ENCODE measurements around the gene TMEM45A.

Gene TMEM45A

DNA sequence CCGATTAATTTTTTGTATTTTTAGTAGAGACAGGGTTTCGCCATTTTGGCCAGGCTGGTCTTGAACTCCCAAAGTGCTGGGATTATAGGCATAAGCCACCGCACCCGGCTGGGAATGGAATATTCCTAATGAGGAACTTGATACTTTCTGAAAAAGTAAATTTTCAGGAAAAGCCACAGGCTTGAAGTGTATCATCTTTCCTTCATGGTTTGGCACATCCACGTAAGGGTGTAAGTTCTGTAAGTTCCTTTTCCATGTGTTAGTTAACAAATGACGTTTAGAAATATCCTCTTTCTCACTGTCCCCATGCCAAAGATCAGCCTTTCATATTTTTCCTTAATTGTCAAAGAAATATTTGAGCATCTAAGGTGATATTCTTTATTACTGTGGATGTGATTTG is 24.9 kb downstream of the TMEM45A start:
- no peaks in the 10 kb centered on the region for H3K36me3 Mint-ChIP-seq
- H3K4me3 Mint-ChIP-seq = no peak overlapping the region
- no peaks in the 10 kb centered on the region for H3K9me3 Mint-ChIP-seq

DNA sequence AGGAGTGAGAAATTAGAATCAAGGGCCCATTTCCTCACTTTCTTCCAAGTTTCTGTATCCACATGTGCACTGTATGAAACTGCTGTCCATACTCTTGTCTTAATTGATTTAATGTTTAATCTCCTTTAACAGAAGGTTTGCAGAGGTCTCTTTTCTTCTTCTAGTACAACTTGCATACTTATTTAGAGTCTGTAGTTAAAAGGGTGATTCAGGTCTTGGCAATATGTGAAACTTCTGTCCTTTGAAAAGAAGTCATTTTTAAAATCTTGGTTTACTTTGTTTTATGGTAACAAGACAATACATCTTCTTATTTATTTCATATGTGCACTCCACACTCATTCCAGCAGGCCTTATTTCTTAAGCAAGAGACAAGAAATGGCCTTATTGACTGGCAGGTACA is 25.8 kb downstream of the TMEM45A start:
- H3K36me3 Mint-ChIP-seq = no peaks in the 10 kb centered on the region
- no peaks in the 10 kb centered on the region for H3K4me1 Mint-ChIP-seq
- H3K27me3 Mint-ChIP-seq = no peaks in the 10 kb centered on the region
- H3K9me3 Mint-ChIP-seq = no peaks in the 10 kb centered on the region
- H3K27ac Mint-ChIP-seq = no peak overlapping the region
- H3K4me3 Mint-ChIP-seq = no peak overlapping the region

More for the DNA sequence above, 24.9 kb downstream of the TMEM45A start:
- Mint-ChIP-seq H3K27ac (no peak overlapping the region), H3K27me3 (no peaks in the 10 kb centered on the region), H3K4me1 (no peaks in the 10 kb centered on the region)

DNA sequence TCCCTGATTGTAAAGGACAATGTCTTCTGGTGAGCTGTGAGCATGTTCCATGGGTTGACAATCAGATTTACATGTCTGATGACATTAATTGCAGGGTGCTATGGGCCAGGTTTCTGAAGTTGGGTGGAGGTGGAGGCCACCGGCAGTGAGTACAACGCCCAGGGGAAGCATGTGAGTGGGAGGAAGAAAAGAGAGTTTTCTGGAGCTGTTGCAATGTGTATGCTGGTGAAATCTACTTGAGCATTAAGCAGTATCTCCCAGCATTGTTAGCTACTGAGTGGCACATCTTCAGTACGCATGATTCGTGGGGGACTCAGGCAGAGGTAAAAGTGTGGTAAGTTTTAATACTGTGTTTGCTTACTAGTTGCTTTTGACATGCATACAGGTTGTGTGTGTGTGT is 26.6 kb downstream of the TMEM45A start:
- H3K27me3 Mint-ChIP-seq = no peaks in the 10 kb centered on the region
- no peaks in the 10 kb centered on the region for H3K9me3 Mint-ChIP-seq
- no peak overlapping the region for H3K27ac Mint-ChIP-seq
- H3K4me1 Mint-ChIP-seq = no peaks in the 10 kb centered on the region
- H3K36me3 Mint-ChIP-seq = no peaks in the 10 kb centered on the region
- H3K4me3 Mint-ChIP-seq = no peak overlapping the region

DNA sequence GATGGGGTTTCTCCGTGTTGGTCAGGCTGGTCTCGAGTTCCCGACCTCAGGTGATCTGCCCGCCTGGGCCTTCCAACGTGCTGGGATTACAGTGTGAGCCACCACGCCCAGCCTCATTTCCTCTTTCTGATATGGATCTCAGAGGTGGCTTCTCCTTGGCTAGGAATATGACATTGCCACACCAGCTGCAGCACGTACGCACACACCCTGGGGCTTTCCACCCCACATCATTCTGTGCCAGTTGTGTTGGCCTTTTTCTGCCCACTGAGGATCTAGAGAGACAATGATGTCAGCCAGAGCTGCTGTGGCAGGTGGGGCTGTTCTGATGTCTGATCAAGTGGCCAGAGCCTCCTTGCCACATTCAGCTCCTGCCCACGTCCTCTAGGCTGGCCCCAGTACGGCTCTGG is 29.0 kb downstream of the TMEM45A start:
- H3K9me3 Mint-ChIP-seq = no peaks in the 10 kb centered on the region
- peaks cover 2% of the 10 kb centered on the region for H3K27me3 Mint-ChIP-seq
- H3K36me3 Mint-ChIP-seq = no peaks in the 10 kb centered on the region
- no peaks in the 10 kb centered on the region for H3K4me1 Mint-ChIP-seq
- no peak overlapping the region for H3K27ac Mint-ChIP-seq
- no peak overlapping the region for H3K4me3 Mint-ChIP-seq

DNA sequence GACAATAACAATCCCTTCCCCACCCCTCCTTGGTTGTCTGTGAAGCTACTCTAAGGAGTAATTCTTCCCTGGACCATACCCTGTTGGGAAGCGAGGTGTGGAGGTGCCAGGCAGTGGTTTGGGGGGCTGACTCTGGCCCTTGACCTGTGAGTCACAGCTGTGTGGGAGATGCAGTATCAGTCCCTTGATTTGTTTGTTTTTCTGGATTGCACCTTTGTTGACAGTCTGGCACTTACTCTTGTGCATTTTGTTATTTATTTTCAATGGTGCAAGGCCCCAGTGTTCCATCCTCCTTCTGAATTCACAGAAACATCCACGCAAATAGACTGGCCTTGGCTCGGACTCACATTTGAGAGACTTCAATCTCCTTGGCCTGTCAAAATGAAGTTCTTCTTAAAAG is 29.7 kb downstream of the TMEM45A start:
- Mint-ChIP-seq H3K36me3 (no peaks in the 10 kb centered on the region), H3K4me3 (no peak overlapping the region), H3K4me1 (no peaks in the 10 kb centered on the region), H3K27ac (no peak overlapping the region), H3K9me3 (no peaks in the 10 kb centered on the region), H3K27me3 (peaks cover 2% of the 10 kb centered on the region)

DNA sequence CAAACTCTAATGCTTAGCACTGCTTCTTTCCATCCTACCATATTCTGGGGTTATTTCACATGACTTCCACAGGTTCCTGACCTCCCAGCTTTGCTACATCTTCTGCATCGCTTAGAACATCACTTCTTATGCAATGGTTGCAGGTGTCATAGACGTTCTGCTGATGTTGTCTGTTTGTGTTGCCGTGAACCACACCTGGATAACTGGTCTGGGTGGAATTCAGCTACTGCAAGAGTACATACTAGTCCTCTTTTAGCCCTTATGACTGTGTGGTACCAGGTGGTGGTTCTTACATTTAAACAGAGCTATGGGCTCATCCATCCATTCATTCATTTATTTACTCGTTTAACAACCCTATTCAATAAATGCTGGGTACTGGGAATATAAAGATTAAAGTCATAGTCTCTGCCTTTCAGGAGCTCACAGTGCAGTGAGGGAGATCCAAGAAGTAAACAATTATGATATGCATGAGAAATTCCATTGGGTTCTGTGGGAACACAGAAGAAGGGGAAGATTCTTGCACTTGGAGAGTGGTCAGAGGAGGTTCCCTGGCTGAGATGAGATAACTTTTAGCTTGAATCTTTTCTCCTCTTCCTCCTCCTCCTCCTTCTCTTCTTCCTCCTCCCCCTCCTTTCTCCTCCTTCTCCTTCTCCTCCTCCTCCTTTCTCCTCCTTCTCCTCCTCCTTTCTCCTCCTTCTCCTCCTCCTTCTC is 30.8 kb downstream of the TMEM45A start:
- H3K27me3 Mint-ChIP-seq = peaks cover 2% of the 10 kb centered on the region
- H3K27ac Mint-ChIP-seq = no peak overlapping the region
- H3K4me1 Mint-ChIP-seq = no peaks in the 10 kb centered on the region
- H3K4me3 Mint-ChIP-seq = no peak overlapping the region
- H3K36me3 Mint-ChIP-seq = no peaks in the 10 kb centered on the region
- H3K9me3 Mint-ChIP-seq = no peaks in the 10 kb centered on the region

DNA sequence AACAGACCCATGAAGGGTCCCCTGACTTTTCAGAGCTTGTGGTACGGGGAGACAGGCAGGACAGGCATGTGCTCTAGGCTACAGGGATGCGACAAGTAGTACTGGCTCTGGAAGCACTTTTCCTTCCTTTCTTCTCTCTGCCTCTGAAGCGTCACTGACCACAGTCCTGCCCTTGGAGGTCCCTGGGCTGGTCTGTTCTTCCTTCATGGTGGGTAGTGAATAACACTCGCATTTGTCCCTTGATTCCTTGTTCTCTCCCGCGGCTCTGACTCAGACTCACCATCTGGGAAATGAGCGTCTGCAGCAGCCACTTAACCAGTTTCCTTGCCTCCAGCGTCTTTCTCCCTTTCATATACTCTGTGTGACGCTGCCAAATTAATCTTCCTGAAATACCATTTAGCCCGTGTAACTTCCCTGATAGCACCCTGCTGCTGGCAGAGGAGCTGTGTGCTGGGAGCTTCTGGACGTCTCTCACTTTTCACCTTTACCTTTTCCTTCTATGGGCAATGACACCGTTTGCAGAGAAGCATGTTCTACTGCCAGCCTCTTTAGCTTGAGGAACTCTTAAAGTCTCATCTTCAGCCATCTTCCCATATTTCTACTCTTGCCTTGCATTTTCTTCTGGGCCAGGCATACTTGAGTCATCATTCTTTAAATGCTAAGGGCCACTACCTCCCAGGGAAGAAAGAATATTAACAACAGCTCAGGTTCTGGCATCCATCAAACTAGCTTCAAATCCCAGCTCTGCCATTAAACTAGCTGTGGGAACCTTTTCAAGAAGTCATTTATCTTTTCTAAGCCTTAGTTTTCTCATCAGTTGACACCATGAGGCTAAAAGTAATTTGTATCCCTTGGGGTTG is 33.6 kb downstream of the TMEM45A start:
- Mint-ChIP-seq H3K27ac (no peak overlapping the region), H3K27me3 (peaks cover 2% of the 10 kb centered on the region), H3K4me1 (no peaks in the 10 kb centered on the region), H3K36me3 (no peaks in the 10 kb centered on the region), H3K9me3 (no peaks in the 10 kb centered on the region), H3K4me3 (no peak overlapping the region)

DNA sequence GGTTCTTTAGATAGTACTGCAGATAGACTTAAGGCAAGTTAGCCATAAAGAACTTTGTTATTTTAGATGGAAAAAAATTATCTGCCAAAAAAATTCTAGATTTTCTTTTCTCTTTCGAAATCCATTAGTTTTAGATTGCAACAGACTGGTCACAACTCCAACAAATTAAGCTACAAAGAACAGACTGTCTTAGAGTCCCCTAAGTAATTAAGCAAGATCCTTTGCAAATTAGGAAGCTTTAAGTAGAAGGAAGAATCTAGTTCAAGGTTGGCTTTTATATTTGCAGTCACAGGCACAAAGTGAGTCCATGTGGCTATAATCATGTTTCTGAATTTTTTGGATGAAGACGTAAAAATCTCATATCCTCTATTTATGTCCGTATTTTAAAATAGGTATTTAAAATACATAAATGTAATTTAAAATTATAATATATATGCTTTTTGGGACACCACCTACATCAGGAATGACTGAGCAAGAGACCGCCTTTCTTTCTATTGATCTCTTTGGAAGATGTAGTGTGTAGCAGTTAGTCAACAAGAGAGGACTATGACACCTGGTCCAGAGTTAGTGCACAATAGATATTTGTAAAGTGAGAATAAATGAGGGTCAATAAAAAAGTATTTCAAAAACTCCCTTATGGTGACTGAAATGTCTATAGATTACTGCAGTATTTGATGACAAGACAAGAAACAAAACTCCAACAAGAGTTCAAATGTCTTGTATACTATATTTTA is 34.4 kb downstream of the TMEM45A start:
- Mint-ChIP-seq H3K27me3 (peaks cover 2% of the 10 kb centered on the region), H3K27ac (no peak overlapping the region), H3K9me3 (no peaks in the 10 kb centered on the region), H3K4me3 (no peak overlapping the region), H3K4me1 (no peaks in the 10 kb centered on the region), H3K36me3 (no peaks in the 10 kb centered on the region)

DNA sequence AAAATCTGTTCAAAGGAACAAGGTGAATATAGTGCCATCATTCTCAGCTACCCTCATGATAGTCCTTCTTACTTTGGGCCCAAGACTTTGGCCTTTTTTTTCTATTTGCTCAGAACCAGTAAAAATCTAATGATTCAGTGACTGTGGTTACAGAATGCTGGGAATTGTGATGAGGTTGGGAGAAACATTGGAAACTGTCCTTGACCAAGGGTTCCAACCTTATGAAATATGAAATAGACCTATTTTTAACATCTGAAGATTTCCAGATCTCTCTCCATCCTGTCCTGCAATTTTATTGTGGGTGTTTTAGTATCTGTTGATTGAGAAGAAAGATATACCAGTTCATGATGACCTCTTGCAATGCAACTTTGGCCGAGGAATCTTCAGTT is 34.9 kb downstream of the TMEM45A start:
- H3K4me1 Mint-ChIP-seq = no peaks in the 10 kb centered on the region
- H3K4me3 Mint-ChIP-seq = no peak overlapping the region
- peaks cover 2% of the 10 kb centered on the region for H3K27me3 Mint-ChIP-seq
- no peak overlapping the region for H3K27ac Mint-ChIP-seq
- no peaks in the 10 kb centered on the region for H3K36me3 Mint-ChIP-seq
- H3K9me3 Mint-ChIP-seq = no peaks in the 10 kb centered on the region

DNA sequence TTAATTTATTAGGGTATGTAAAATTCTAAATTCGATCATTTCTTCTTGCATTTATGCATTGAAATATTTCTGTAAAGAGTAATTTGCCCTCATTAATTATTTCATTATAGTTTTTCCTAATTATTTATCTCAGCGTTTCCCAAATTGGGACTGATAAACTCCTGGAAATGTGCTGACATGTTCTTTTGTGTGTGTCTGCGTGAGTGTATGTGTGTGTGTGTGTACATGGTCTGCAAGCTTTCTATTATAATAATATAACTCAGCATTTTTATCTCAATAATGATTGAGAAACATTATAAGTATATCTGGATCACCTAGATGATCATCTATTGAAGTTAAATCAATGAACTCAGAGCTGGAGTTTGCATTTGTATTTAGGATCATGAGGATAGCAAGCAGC is 38.7 kb downstream of the TMEM45A start:
- Mint-ChIP-seq H3K4me3 (no peak overlapping the region), H3K27ac (no peak overlapping the region), H3K27me3 (no peaks in the 10 kb centered on the region), H3K36me3 (no peaks in the 10 kb centered on the region), H3K4me1 (no peaks in the 10 kb centered on the region), H3K9me3 (no peaks in the 10 kb centered on the region)

DNA sequence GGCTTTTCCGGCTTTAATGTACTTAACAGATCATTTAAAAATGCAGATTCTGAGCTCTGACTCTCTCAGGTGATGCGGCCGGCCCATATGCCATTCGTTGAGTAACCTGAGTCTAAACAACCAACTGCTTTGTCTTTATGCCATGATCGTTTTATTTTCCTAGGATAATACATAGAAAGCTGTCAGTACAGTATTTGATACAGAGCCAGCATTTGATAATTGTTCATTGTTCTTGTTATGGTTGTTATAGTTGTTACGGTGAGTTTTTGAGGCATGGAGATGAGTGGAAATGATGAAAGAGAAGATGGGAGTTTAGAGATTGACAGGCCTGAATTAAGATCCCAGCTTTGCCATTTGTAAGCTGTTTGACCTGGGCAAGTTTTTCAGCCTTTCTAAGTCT is 40.0 kb downstream of the TMEM45A start:
- Mint-ChIP-seq H3K27me3 (no peaks in the 10 kb centered on the region), H3K36me3 (no peaks in the 10 kb centered on the region), H3K4me1 (no peaks in the 10 kb centered on the region), H3K9me3 (no peaks in the 10 kb centered on the region), H3K4me3 (no peak overlapping the region), H3K27ac (no peak overlapping the region)

DNA sequence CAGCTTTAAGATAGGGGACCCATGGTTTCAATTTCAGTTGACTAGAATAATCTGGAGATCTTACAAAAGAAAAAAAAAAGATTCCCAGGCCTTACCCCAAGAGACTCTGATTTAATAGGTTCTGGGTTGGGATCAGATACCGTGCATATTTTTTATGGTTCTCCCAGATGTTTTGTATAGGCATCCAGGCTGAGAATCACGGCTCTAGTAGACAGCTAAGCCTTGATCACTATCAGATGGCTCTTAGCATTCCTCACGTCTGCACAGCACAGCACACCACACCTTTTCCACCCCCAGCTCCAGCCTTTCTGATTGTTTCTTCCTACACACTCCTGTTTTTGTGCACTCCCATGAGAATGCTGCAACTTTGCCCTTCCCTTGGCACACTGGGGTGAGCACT is 40.8 kb downstream of the TMEM45A start:
- no peaks in the 10 kb centered on the region for H3K36me3 Mint-ChIP-seq
- no peaks in the 10 kb centered on the region for H3K9me3 Mint-ChIP-seq
- H3K4me1 Mint-ChIP-seq = no peaks in the 10 kb centered on the region
- no peak overlapping the region for H3K27ac Mint-ChIP-seq
- no peak overlapping the region for H3K4me3 Mint-ChIP-seq
- H3K27me3 Mint-ChIP-seq = no peaks in the 10 kb centered on the region

DNA sequence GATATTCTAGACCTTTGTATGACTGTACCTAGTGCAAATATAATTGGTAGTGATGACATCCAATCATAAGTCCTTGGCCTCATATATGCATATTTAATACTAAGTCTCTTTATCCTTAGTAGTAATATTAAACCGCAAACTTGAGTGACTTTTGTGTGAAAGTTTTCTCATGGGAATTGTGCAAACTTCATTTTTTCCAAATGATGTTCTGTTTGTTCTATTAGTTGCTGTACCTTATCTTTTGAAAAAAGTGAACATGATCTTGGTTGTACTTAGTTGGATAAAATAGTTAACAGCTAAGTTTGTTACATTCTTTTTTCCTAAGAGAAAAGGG is 43.2 kb downstream of the TMEM45A start:
- Mint-ChIP-seq H3K9me3 (no peaks in the 10 kb centered on the region), H3K4me1 (no peaks in the 10 kb centered on the region), H3K27me3 (no peaks in the 10 kb centered on the region), H3K4me3 (no peak overlapping the region), H3K27ac (no peak overlapping the region), H3K36me3 (no peaks in the 10 kb centered on the region)

DNA sequence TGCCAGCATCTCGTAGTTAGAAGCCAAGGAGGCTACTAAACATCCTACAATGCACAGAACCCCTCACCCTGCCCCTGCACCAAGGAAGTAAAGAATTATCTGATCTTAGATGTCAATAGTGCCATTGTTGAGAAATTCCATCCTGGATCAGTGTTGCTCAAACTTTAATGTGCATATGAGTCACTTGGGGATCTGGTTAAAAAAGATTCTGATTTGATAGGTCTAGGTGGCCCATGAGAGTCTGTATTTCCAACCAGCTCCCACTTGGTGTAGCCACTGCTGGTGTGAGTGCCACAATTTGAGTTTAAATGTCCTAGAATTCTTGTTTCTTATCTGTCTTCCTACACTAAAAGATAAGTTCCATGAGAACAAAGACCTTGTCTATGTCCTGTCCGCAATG is 43.7 kb downstream of the TMEM45A start:
- no peak overlapping the region for H3K4me3 Mint-ChIP-seq
- no peaks in the 10 kb centered on the region for H3K36me3 Mint-ChIP-seq
- no peak overlapping the region for H3K27ac Mint-ChIP-seq
- no peaks in the 10 kb centered on the region for H3K9me3 Mint-ChIP-seq
- no peaks in the 10 kb centered on the region for H3K4me1 Mint-ChIP-seq
- H3K27me3 Mint-ChIP-seq = no peaks in the 10 kb centered on the region

DNA sequence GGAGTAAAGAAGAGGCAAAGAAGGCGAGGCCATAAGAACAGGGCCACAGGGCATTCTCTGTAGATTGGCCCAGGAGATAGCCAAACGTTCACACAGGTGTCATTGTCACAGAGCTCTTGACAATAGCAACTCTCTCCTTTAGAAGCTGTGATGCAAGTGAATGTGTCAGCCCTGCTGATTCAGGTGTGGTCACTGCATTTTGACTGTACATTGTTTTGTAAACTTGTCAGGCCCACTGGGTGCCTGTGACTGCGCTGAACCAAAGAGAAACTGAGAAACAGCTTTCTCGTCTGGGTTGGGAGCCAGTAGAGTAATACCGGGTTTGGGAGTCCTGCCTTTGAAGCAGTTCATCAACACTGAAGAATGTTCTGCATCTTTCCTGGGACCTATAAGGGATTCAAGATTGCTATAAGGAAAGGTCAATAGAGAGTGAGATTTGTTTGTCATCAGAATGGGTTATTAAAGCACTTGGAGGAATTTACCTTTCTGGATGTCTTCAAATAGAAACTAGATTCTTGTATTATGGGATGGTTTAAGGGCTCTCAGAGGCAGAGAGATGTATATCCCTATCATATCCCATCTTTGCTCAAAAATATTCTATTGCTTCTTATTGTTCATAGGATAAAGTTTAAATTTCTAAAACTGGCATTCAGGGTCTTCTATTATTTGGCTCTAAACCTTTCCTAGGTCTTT is 45.4 kb downstream of the TMEM45A start:
- no peak overlapping the region for H3K27ac Mint-ChIP-seq
- peaks cover 7% of the 10 kb centered on the region for H3K9me3 Mint-ChIP-seq
- no peak overlapping the region for H3K4me3 Mint-ChIP-seq
- H3K36me3 Mint-ChIP-seq = no peaks in the 10 kb centered on the region
- no peaks in the 10 kb centered on the region for H3K4me1 Mint-ChIP-seq
- peaks cover 3% of the 10 kb centered on the region for H3K27me3 Mint-ChIP-seq

DNA sequence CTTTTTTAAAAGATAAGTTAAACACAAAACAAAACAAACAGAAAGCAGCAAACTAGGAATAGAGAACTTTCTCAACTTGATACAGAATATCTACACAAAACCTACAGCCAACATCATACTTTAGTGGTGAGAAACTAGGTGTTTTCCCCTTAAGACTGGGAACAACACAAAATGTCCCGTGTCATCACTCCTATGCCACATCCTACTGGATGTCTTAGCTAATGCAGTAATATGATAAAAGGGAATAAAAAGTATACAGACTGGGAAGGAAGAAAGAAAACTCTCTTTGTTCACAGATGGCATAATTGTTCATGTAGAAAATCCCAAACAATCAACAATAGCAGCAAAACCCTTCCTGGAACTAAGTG is 45.9 kb downstream of the TMEM45A start:
- H3K27ac Mint-ChIP-seq = no peak overlapping the region
- H3K9me3 Mint-ChIP-seq = peaks cover 7% of the 10 kb centered on the region
- H3K27me3 Mint-ChIP-seq = peaks cover 3% of the 10 kb centered on the region
- H3K4me3 Mint-ChIP-seq = no peak overlapping the region
- H3K4me1 Mint-ChIP-seq = no peaks in the 10 kb centered on the region
- no peaks in the 10 kb centered on the region for H3K36me3 Mint-ChIP-seq
